Fibroblast of lung (primary cell): ENCODE results near the gene EIF2S3.
A peak's percentile ranks its signal among the peaks of the same experiment; 100 is the strongest.

Source experiments
- CTCF ChIP-seq, 2 donors: IDR thresholded peaks in 1 of 2; conservative IDR thresholded peaks in 1 of 2; 1 replicate in 1 of 2; 2 replicates in 1 of 2; pipeline ENCODE4 v1.5.1; 2011 to 2012; ENCODE audit warnings: low read length in 2 of 2, control low read depth in 1 of 2, inconsistent platforms in 1 of 2, low read depth in 1 of 2, mild to moderate bottlenecking in 1 of 2
- EZH2 ChIP-seq: IDR thresholded peaks from 2 replicates; pipeline ENCODE4 v1.5.1; 2012; ENCODE audit warnings: low read length, control low read depth, mild to moderate bottlenecking; ENCODE audit errors: missing control alignments

- TF ChIP-seq CTCF (conservative IDR thresholded peaks at IDR 0.05 in 1 of 2, IDR thresholded peaks at IDR 0.05 in 1 of 2; ENCODE audit: low read depth in 1 of 2, low read length in 2 of 2) (peak in 1 of 2 donors; percentile 4), EZH2 (no peak)
Measured at GRCh38 chrX:24024819-24025740, 29.7 kb upstream of the EIF2S3 start.
